H1 (cell line): ENCODE results near the gene CDCA7L. TPM values are rescaled to one million over a fixed set of nuclear protein-coding genes. Genes with fewer than 3 reads are reported as not detected.

ENCODE experiments used
- PHF8 ChIP-seq: fragments of 200-600 bp; sonication (generic); conservative IDR thresholded peaks from 2 replicates; pipeline ENCODE4 v1.7.1; 2012; ENCODE audit warnings: low read depth, mild to moderate bottlenecking, inconsistent platforms, low read length, moderate library complexity
- SIN3A ChIP-seq, 2 experiments: IDR thresholded peaks in 1 of 2; conservative IDR thresholded peaks in 1 of 2; 2 replicates each; pipeline ENCODE4 v1.6.1; 2011 to 2012; ENCODE audit warnings: low read length in 2 of 2, improper control_type of control experiment in 1 of 2, low read depth in 1 of 2, mild to moderate bottlenecking in 1 of 2
- polyA plus RNA-seq, 7 experiments: library from polyadenylated mRNA; depleted of rRNA in 3 of 7; stranded (reverse) in 5 of 7; unstranded in 2 of 7; fragments of >200 nt in 5 of 7; fragments of 200-250 nt in 2 of 7; gene quantifications; 1 replicate in 5 of 7; 2 replicates in 1 of 7; 4 replicates in 1 of 7; pipeline versions ENCODE4 v1.2.1 to v1.2.3, GENCODE V29; 2011 to 2013; ENCODE audit warnings: missing spikeins in 2 of 7, mixed read lengths in 2 of 7
- total RNA-seq: library from RNA; stranded (reverse); fragmentation: NEBNext Ultra II Directional; extraction: Animal tissue kit (Norgen Biotek cat#: 25700); gene quantifications from 2 replicates; pipeline ENCODE4 v1.2.1, GENCODE V29; 2021
- TF ChIP-seq, protein P1 (sequence below): fragments of 300-600 bp; sonication (generic); IDR thresholded peaks from 2 replicates; pipeline ENCODE4 v1.7.1; 2012; ENCODE audit warnings: low read length, moderate library complexity, mild to moderate bottlenecking, inconsistent platforms; ENCODE audit not compliant: insufficient replicate concordance

The CDCA7L gene
- total and polyA plus RNA-seq, 2 of the 8 experiments (the other 6 are each of a cell fraction or from before 2014, with no cell fraction given) = 93.8 to 168 TPM

DNA sequence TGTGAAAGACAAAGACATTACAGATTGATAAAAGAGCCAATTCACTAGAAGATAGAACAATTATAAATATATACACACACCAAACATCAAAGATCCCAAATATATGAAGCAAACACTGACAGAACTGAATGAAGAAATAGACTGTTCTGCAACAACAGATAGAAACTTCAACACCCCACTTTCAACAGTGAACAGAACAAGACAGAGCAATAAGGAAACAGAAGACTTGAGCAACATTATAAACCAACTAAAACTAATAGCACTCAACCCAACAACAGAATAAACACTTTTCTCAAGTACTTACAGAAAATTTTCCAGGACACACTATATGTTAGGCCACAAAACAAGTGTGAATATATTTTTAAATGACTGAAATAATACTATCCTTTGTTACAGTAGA lies 10.9 kb downstream of the CDCA7L start (continued):
- TF ChIP-seq, protein P1, sequence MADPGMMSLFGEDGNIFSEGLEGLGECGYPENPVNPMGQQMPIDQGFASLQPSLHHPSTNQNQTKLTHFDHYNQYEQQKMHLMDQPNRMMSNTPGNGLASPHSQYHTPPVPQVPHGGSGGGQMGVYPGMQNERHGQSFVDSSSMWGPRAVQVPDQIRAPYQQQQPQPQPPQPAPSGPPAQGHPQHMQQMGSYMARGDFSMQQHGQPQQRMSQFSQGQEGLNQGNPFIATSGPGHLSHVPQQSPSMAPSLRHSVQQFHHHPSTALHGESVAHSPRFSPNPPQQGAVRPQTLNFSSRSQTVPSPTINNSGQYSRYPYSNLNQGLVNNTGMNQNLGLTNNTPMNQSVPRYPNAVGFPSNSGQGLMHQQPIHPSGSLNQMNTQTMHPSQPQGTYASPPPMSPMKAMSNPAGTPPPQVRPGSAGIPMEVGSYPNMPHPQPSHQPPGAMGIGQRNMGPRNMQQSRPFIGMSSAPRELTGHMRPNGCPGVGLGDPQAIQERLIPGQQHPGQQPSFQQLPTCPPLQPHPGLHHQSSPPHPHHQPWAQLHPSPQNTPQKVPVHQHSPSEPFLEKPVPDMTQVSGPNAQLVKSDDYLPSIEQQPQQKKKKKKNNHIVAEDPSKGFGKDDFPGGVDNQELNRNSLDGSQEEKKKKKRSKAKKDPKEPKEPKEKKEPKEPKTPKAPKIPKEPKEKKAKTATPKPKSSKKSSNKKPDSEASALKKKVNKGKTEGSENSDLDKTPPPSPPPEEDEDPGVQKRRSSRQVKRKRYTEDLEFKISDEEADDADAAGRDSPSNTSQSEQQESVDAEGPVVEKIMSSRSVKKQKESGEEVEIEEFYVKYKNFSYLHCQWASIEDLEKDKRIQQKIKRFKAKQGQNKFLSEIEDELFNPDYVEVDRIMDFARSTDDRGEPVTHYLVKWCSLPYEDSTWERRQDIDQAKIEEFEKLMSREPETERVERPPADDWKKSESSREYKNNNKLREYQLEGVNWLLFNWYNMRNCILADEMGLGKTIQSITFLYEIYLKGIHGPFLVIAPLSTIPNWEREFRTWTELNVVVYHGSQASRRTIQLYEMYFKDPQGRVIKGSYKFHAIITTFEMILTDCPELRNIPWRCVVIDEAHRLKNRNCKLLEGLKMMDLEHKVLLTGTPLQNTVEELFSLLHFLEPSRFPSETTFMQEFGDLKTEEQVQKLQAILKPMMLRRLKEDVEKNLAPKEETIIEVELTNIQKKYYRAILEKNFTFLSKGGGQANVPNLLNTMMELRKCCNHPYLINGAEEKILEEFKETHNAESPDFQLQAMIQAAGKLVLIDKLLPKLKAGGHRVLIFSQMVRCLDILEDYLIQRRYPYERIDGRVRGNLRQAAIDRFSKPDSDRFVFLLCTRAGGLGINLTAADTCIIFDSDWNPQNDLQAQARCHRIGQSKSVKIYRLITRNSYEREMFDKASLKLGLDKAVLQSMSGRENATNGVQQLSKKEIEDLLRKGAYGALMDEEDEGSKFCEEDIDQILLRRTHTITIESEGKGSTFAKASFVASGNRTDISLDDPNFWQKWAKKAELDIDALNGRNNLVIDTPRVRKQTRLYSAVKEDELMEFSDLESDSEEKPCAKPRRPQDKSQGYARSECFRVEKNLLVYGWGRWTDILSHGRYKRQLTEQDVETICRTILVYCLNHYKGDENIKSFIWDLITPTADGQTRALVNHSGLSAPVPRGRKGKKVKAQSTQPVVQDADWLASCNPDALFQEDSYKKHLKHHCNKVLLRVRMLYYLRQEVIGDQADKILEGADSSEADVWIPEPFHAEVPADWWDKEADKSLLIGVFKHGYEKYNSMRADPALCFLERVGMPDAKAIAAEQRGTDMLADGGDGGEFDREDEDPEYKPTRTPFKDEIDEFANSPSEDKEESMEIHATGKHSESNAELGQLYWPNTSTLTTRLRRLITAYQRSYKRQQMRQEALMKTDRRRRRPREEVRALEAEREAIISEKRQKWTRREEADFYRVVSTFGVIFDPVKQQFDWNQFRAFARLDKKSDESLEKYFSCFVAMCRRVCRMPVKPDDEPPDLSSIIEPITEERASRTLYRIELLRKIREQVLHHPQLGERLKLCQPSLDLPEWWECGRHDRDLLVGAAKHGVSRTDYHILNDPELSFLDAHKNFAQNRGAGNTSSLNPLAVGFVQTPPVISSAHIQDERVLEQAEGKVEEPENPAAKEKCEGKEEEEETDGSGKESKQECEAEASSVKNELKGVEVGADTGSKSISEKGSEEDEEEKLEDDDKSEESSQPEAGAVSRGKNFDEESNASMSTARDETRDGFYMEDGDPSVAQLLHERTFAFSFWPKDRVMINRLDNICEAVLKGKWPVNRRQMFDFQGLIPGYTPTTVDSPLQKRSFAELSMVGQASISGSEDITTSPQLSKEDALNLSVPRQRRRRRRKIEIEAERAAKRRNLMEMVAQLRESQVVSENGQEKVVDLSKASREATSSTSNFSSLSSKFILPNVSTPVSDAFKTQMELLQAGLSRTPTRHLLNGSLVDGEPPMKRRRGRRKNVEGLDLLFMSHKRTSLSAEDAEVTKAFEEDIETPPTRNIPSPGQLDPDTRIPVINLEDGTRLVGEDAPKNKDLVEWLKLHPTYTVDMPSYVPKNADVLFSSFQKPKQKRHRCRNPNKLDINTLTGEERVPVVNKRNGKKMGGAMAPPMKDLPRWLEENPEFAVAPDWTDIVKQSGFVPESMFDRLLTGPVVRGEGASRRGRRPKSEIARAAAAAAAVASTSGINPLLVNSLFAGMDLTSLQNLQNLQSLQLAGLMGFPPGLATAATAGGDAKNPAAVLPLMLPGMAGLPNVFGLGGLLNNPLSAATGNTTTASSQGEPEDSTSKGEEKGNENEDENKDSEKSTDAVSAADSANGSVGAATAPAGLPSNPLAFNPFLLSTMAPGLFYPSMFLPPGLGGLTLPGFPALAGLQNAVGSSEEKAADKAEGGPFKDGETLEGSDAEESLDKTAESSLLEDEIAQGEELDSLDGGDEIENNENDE = no peak
- TF ChIP-seq PHF8 (no peak), SIN3A (conservative IDR thresholded peaks at IDR 0.05 in 1 of 2, IDR thresholded peaks at IDR 0.05 in 1 of 2; ENCODE audit: low read depth in 1 of 2, low read length in 2 of 2) (no peak)
- TF ChIP-seq, all 59 proteins: peak for 0
